Astrocyte (in vitro differentiated cells and primary cell): ENCODE results near the gene SYNPO2.

Source experiments
- EZH2 ChIP-seq: IDR thresholded peaks from 2 replicates; pipeline ENCODE4 v1.6.1; 2012; ENCODE audit warnings: mild to moderate bottlenecking, low read length, inconsistent platforms; ENCODE audit not compliant: insufficient read depth
- TF ChIP-seq, protein P1 (sequence below): IDR thresholded peaks from 2 replicates; pipeline ENCODE4 v1.5.1; 2011; ENCODE audit warnings: low read depth, mild to moderate bottlenecking, inconsistent platforms, low read length, moderate library complexity; ENCODE audit not compliant: insufficient read depth

GRCh38 chr4:118866442-118866841 is 22.2 kb upstream of the SYNPO2 start:
- TF ChIP-seq, protein P1, sequence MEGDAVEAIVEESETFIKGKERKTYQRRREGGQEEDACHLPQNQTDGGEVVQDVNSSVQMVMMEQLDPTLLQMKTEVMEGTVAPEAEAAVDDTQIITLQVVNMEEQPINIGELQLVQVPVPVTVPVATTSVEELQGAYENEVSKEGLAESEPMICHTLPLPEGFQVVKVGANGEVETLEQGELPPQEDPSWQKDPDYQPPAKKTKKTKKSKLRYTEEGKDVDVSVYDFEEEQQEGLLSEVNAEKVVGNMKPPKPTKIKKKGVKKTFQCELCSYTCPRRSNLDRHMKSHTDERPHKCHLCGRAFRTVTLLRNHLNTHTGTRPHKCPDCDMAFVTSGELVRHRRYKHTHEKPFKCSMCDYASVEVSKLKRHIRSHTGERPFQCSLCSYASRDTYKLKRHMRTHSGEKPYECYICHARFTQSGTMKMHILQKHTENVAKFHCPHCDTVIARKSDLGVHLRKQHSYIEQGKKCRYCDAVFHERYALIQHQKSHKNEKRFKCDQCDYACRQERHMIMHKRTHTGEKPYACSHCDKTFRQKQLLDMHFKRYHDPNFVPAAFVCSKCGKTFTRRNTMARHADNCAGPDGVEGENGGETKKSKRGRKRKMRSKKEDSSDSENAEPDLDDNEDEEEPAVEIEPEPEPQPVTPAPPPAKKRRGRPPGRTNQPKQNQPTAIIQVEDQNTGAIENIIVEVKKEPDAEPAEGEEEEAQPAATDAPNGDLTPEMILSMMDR, result no peak
- TF ChIP-seq EZH2, result no peak
